Measurements from ENCODE around the gene GRIK4. TPM values are rescaled to one million over a fixed set of nuclear protein-coding genes. Genes with fewer than 3 reads are reported as not detected.

The GRIK4 gene
- polyA plus RNA-seq, 1 donor from 2014 or later = 3.4 TPM

DNA sequence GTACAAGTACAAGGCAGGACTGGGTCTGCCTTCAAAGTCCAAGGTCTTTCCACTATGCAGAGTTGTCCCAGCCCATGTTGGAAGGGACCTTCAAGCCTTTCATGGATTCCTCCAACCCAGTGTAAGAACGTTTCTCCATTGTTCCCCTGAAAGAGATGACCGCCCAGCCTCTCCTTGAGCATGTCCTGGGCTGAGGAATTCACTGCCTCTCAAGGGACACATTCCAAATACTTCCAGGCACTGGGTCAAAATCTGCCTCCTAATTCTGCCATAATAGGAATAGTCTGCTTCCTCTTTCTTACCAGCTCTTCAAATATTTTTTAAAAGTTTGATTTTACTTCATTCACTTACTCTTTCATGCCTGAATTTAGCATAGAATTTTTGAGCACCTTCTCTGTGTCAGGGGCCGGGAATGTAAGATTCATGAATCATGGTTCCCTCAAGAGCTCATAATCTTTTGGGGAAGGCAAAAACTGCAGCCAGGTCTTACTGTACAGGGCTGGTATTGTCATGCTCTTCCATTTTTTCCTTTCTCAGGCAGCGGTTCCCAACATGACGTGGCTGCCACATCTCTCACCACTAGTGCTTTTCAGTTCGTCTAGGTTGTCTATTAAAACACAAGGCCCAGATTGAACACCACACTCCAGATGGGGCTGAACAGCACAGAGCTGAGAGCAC lies 369.1 kb downstream of the GRIK4 start:
- Histone ChIP-seq H3K4me3 (ENCODE audit: low read length) (no peak overlapping the region), H4K20me1 (ENCODE audit: insufficient read depth) (no peaks in the 10 kb centered on the region), H3K9me2 (ENCODE audit: insufficient read depth, low read length) (no peaks in the 10 kb centered on the region), H3K9ac (ENCODE audit: low read length) (no peak overlapping the region), H3K27ac (ENCODE audit: low read length) (no peak overlapping the region), H2AFZ (ENCODE audit: low read depth, low read length) (no peak overlapping the region), H3K79me2 (replicated peaks; ENCODE audit: insufficient read depth, low read length) (no peaks in the 10 kb centered on the region), H3K36me3 (ENCODE audit: insufficient read depth, low read length) (no peaks in the 10 kb centered on the region), H3K9me3 (ENCODE audit: low read length) (no peaks in the 10 kb centered on the region), H3K4me2 (ENCODE audit: low read length) (no peak overlapping the region), H3K27me3 (ENCODE audit: insufficient read depth, low read depth, low read length) (no peaks in the 10 kb centered on the region), H3F3A (ENCODE audit: insufficient read depth, low read length, poor library complexity, severe bottlenecking) (no peaks in the 10 kb centered on the region)
- no peak for TF ChIP-seq EP300 (conservative IDR thresholded peaks at IDR 0.05; ENCODE audit: poor library complexity, severe bottlenecking)
- TF ChIP-seq EZH2 (IDR thresholded peaks at IDR 0.05; ENCODE audit: borderline replicate concordance, insufficient read depth, low read length, poor library complexity, severe bottlenecking) = no peak
- no peak for TF ChIP-seq RAD21 (conservative IDR thresholded peaks at IDR 0.05)
- TF ChIP-seq SMC3 (conservative IDR thresholded peaks at IDR 0.05; ENCODE audit: poor library complexity) = no peak
- no peak for TF ChIP-seq TAF1 (IDR thresholded peaks at IDR 0.05; ENCODE audit: low read depth)
- TF ChIP-seq, protein P1, sequence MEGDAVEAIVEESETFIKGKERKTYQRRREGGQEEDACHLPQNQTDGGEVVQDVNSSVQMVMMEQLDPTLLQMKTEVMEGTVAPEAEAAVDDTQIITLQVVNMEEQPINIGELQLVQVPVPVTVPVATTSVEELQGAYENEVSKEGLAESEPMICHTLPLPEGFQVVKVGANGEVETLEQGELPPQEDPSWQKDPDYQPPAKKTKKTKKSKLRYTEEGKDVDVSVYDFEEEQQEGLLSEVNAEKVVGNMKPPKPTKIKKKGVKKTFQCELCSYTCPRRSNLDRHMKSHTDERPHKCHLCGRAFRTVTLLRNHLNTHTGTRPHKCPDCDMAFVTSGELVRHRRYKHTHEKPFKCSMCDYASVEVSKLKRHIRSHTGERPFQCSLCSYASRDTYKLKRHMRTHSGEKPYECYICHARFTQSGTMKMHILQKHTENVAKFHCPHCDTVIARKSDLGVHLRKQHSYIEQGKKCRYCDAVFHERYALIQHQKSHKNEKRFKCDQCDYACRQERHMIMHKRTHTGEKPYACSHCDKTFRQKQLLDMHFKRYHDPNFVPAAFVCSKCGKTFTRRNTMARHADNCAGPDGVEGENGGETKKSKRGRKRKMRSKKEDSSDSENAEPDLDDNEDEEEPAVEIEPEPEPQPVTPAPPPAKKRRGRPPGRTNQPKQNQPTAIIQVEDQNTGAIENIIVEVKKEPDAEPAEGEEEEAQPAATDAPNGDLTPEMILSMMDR (IDR thresholded peaks at IDR 0.05; ENCODE audit: poor library complexity, severe bottlenecking) = no peak
- TF ChIP-seq, protein P2, sequence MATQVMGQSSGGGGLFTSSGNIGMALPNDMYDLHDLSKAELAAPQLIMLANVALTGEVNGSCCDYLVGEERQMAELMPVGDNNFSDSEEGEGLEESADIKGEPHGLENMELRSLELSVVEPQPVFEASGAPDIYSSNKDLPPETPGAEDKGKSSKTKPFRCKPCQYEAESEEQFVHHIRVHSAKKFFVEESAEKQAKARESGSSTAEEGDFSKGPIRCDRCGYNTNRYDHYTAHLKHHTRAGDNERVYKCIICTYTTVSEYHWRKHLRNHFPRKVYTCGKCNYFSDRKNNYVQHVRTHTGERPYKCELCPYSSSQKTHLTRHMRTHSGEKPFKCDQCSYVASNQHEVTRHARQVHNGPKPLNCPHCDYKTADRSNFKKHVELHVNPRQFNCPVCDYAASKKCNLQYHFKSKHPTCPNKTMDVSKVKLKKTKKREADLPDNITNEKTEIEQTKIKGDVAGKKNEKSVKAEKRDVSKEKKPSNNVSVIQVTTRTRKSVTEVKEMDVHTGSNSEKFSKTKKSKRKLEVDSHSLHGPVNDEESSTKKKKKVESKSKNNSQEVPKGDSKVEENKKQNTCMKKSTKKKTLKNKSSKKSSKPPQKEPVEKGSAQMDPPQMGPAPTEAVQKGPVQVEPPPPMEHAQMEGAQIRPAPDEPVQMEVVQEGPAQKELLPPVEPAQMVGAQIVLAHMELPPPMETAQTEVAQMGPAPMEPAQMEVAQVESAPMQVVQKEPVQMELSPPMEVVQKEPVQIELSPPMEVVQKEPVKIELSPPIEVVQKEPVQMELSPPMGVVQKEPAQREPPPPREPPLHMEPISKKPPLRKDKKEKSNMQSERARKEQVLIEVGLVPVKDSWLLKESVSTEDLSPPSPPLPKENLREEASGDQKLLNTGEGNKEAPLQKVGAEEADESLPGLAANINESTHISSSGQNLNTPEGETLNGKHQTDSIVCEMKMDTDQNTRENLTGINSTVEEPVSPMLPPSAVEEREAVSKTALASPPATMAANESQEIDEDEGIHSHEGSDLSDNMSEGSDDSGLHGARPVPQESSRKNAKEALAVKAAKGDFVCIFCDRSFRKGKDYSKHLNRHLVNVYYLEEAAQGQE (IDR thresholded peaks at IDR 0.05; ENCODE audit: borderline replicate concordance) = no peak
- TF ChIP-seq MXI1 (conservative IDR thresholded peaks at IDR 0.05; ENCODE audit: poor library complexity, severe bottlenecking) = no peak

DNA sequence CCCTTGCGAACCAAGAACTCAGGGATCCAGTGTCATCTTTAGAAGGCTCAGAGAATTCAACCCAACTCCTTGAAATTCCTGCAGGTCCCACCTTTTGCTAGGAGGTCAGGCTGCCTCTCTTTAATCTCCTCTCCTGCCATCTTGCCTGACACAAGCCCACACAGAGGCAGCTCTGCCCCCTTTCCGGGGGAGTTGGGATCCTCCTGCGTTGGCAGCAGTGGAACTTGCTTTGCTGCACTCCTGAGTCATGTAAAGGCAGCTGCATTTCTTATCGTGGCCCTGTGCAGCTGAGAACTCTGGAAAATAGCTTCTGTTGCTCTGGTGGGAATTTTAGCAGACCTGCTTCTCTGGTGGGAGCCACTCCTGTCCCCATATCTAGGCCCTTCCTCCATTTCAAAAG lies 370.0 kb downstream of the GRIK4 start:
- Histone ChIP-seq H2AFZ (ENCODE audit: low read depth, low read length) (no peak overlapping the region), H3K9me2 (ENCODE audit: insufficient read depth, low read length) (no peaks in the 10 kb centered on the region), H3K27me3 (ENCODE audit: insufficient read depth, low read depth, low read length) (no peaks in the 10 kb centered on the region), H3K27ac (ENCODE audit: low read length) (peak overlapping the region; percentile 58), H3F3A (ENCODE audit: insufficient read depth, low read length, poor library complexity, severe bottlenecking) (no peaks in the 10 kb centered on the region), H3K4me3 (ENCODE audit: low read length) (no peak overlapping the region), H3K4me2 (ENCODE audit: low read length) (no peak overlapping the region), H3K79me2 (replicated peaks; ENCODE audit: insufficient read depth, low read length) (no peaks in the 10 kb centered on the region), H3K9ac (ENCODE audit: low read length) (peak overlapping the region; percentile 36), H3K9me3 (ENCODE audit: low read length) (peaks cover under 1% of the 10 kb centered on the region), H3K36me3 (ENCODE audit: insufficient read depth, low read length) (no peaks in the 10 kb centered on the region), H4K20me1 (ENCODE audit: insufficient read depth) (no peaks in the 10 kb centered on the region)
- TF ChIP-seq, protein P1 (IDR thresholded peaks at IDR 0.05; ENCODE audit: poor library complexity, severe bottlenecking) = no peak
- TF ChIP-seq MXI1 (conservative IDR thresholded peaks at IDR 0.05; ENCODE audit: poor library complexity, severe bottlenecking) (no peak), EZH2 (IDR thresholded peaks at IDR 0.05; ENCODE audit: borderline replicate concordance, insufficient read depth, low read length, poor library complexity, severe bottlenecking) (no peak), TAF1 (IDR thresholded peaks at IDR 0.05; ENCODE audit: low read depth) (no peak), SMC3 (conservative IDR thresholded peaks at IDR 0.05; ENCODE audit: poor library complexity) (no peak)

Measured in neural cell (in vitro differentiated cells).